GM10847 (cell line): ENCODE data around the gene COL18A1.

Experiments
- POLR2A ChIP-seq: IDR thresholded peaks from 2 replicates; pipeline ENCODE4 v1.6.1; 2011; ENCODE audit not compliant: insufficient read length; ENCODE audit errors: extremely low read depth

Gene COL18A1

DNA sequence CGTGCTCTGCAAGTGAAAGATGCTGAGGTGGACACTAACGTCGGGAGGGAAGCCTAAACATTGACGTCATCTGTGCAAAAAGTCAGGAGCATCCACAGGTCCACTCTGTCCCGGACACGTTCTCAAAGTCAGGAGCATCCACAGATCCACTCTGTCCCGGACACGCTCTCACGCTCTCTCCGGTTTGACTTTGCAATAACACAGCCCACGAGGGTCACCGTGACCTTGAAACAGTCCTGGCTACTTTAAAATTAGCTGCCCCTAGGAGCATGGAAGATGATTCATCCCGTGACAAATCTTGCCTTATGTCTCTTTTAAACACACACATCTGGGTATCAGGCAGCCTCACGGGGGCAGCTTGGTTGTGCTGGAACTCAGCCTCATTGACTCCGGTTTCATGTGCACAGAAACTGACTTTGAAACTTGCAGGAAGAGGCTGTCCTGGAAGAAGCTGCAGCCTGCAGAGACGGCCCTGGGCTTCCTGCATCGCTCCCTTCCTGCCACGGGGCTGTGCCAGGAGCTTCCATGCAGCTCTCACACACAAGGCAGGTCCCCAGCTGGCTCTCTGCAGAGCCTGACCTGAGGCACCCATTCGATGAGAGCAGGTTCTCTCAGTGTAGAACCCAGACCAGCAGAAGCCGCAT lies 18.1 kb upstream of the COL18A1 start:
- TF ChIP-seq POLR2A: no peak

- no peak for TF ChIP-seq POLR2A
Observed at GRCh38 chr21:45387506-45387905, 17.5 kb upstream of the COL18A1 start.

- TF ChIP-seq POLR2A: no peak
Observed at GRCh38 chr21:45388011-45388521, 16.9 kb upstream of the COL18A1 start.

- TF ChIP-seq POLR2A: no peak
Observed at GRCh38 chr21:45388611-45389296, 16.2 kb upstream of the COL18A1 start.

DNA sequence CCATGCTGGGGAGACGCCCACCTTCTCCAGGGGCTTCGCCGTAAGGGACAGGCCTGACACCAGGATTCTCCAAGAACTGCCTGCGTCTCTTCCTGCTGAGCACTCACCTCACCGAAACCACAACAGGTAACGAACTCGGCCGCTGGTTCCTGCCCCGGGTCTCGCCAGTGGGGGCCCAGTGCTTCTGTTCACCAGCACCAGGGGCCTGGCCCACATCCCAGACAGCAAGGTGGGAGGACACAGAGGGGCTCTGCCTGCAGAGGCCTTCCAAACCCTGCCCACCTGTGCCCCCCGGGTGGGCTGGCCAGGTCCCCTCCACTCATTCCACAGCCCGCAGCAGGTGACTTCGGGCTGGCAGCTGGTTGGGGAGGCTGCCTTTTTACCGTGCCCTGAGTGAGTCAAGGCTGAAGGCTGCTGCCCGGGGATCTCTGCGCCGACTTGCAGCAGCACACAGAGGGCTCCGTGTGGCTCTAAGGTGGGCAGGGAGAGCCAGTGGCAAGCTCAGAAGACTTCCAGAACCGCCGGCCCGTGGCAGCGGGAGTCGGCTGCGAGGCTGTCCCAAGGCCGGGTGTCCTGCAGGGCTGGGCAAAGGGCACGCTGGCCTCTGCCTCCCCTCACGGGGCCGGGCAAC lies 14.7 kb upstream of the COL18A1 start:
- no peak for TF ChIP-seq POLR2A

GRCh38 chr21:45390831-45391742 lies 13.9 kb upstream of the COL18A1 start:
- no peak for TF ChIP-seq POLR2A

DNA sequence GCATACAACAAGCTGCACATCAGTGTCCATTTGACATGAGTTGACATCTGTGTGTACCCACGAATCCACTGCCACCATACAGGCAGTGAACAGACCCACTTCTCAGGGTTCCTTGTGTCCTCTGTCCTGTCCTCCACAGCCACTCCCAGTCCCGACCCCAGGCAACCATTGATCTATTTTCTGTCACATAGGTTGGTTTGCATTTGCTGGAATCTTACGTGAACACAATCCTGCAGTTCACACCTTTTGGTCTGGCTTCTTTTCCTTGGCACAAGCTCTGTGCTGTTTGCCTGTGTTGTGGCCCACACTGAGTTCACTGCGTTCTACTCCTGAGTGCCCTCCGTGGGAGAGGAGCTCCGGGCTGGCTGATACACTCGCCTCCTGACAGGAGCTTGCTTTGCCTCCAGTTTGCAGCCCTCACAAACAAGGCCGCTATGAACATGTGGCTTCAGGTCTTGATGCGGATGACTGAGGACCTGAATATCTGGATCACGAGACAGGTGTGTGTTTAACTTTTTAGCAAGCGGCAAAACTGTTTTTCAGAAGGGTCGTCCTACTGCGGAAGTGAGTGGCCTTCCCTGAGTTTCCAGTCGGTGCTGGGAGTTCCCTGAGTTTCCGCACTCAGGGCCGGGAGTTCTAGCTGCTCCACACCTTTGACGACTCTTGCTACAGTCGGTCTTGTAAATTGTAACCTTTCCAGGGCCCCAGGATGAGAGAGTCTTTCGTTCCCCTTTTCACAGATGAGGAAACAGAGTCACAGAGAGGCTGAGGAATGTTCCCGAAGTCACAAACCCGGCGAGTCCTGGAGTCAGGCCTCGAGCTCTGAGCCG lies 13.0 kb upstream of the COL18A1 start:
- no peak for TF ChIP-seq POLR2A

DNA sequence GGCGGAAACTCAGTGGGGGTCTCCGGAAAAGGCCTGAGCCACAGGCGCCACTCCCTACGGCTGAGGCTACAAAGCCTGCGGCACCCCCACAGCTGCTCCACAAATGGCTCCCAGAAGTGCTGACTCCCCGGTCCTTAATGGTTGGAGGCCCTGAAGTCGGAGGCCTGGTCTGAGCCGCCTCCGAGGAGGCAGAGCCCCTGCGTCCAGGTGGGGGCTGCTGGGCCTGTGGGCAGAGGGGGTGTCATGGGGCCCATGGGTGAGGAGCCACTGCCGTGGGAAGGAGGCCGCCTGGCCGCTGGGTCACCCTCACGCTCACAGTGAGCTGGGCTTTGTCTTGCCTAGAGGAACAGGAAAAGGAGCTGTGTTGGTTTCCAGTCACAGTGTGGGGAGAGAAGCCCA lies 12.4 kb upstream of the COL18A1 start:
- TF ChIP-seq POLR2A: no peak

DNA sequence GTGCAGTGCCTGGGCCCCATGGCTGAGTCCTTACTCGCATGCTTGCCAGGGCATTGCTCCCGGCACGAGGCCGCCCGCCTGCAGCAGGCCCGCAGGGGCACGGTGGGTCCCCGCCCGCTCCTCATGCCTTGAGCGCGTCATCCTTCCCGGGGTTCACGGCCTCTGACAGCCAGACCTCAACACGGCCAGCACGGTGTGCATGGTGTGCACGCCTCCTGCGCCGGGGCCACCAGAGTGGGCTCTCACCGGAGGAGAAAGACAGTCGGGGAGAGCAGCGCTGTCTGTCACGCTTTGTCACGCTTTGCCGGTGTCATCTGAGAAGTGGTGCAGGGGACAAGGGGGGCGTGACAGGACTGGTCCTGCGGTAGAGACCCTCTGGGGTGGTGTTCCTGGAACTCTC lies 11.9 kb upstream of the COL18A1 start:
- TF ChIP-seq POLR2A: no peak

- no peak for TF ChIP-seq POLR2A
Observed at GRCh38 chr21:45393833-45394638, 10.9 kb upstream of the COL18A1 start.

DNA sequence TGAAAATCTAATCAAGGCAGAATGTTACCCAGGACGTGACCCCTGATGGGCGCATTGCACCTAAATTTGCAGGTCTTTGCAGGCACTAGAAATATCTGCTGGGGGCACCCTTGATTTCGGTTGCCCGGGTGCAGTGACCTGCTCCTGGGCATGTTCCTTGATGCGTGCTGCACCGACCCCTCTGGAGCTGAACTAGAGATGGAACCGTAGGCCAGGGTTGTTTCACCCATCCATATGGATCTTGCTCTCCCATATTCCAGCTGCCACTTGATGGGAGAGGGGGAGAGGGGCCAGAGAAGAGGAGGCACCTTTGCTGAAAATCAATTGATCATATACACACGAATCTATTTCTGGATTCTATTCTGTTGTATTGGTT lies 8.4 kb upstream of the COL18A1 start:
- no peak for TF ChIP-seq POLR2A

- no peak for TF ChIP-seq POLR2A
Observed at GRCh38 chr21:45397381-45397780, 7.6 kb upstream of the COL18A1 start.

DNA sequence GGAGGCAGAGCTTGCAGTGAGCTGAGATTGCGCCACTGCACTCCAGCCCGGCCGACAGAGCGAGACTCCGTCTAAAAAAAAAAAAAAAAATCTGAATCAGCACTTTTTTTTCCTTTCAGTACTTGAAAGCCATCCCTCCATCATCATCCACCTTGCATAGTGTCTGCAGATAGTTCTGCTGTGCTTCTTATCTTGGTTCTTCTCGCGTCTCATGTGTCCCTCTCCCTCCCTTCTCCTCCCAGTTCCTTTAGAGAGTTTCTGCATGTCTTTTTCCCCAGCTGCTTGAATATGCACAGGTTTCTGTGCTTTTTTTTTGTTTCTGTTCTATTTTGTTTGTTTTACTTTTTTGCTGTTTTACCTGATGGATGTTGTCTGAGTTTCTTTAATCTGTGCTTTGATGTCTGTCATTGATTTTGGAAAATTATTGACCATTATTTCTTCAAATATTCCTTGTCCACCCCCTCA lies 3.9 kb upstream of the COL18A1 start:
- no peak for TF ChIP-seq POLR2A
